ENCODE data around the gene SEC22C. TPM values are rescaled to one million over a fixed set of nuclear protein-coding genes. Genes with fewer than 3 reads are reported as not detected.

SEC22C gene
- total and polyA plus RNA-seq, 7 donors, result 11.2 to 46.8 (median 15.5) TPM

- ATAC-seq (no peak), DNase-seq (peak in 1 of 2 donors; percentile 4)
- H3K9me3 ChIP-seq, result no peaks in the 10 kb centered on the region
- no peak overlapping the region for H3K4me3 ChIP-seq
- H3K4me1 ChIP-seq, result no peaks in the 10 kb centered on the region
- no peak overlapping the region for H3K27ac ChIP-seq
- no peaks in the 10 kb centered on the region for H3K36me3 ChIP-seq (ENCODE audit: insufficient read depth in 1 of 2, low read depth in 1 of 2)
- intact Hi-C loops (cut with DNase I), result no loop called here
- 49 to 56% (median 49%) methylated on average over 3 of the region's 3 CpGs for WGBS, 3 donors
- TF ChIP-seq CTCF (IDR thresholded peaks at IDR 0.05), result no peak
- H3K27me3 ChIP-seq (ENCODE audit: insufficient read depth in 3 of 3, low read length in 2 of 3), result peaks cover 0 to 5% (median 2%) of the 10 kb centered on the region in 3 donors
These were observed 72.7 kb downstream of the SEC22C start for GRCh38 chr3:42509111-42509510.

GRCh38 chr3:42508562-42508961, 73.2 kb downstream of the SEC22C start:
- 51 to 59% (median 53%) methylated on average over 4 of the region's 4 CpGs for WGBS, 3 donors
- peak in 1 of 2 donors; percentile 1 for DNase-seq
- Histone ChIP-seq H3K4me1 (no peaks in the 10 kb centered on the region), H3K9me3 (no peaks in the 10 kb centered on the region), H3K27me3 (ENCODE audit: insufficient read depth in 3 of 3, low read length in 2 of 3) (peaks cover 0 to 6% (median 5%) of the 10 kb centered on the region in 3 donors), H3K36me3 (ENCODE audit: insufficient read depth in 1 of 2, low read depth in 1 of 2) (no peaks in the 10 kb centered on the region), H3K4me3 (no peak overlapping the region), H3K27ac (no peak overlapping the region)
- intact Hi-C loops (cut with DNase I), result no loop called here
- no peak for TF ChIP-seq CTCF (IDR thresholded peaks at IDR 0.05)
- no peak for ATAC-seq

- no peak for TF ChIP-seq CTCF (IDR thresholded peaks at IDR 0.05)
- Histone ChIP-seq H3K4me1 (no peaks in the 10 kb centered on the region), H3K9me3 (no peaks in the 10 kb centered on the region), H3K36me3 (ENCODE audit: insufficient read depth in 1 of 2, low read depth in 1 of 2) (no peaks in the 10 kb centered on the region), H3K4me3 (no peak overlapping the region), H3K27ac (no peak overlapping the region), H3K27me3 (ENCODE audit: insufficient read depth in 3 of 3, low read length in 2 of 3) (peaks cover 0 to 14% (median 5%) of the 10 kb centered on the region in 3 donors)
- ATAC-seq (no peak), DNase-seq (no peak)
- intact Hi-C loops (cut with DNase I), result no loop called here
- 64 to 81% (median 73%) methylated on average over 6 of the region's 6 CpGs for WGBS, 3 donors
These were observed 73.9 kb downstream of the SEC22C start for GRCh38 chr3:42507761-42508335.

GRCh38 chr3:42507252-42507651, 74.5 kb downstream of the SEC22C start:
- DNase-seq, result no peak
- 45 to 58% (median 49%) methylated on average over 7 of the region's 7 CpGs for WGBS, 3 donors
- TF ChIP-seq CTCF (IDR thresholded peaks at IDR 0.05), result no peak
- H3K36me3 ChIP-seq (ENCODE audit: insufficient read depth in 1 of 2, low read depth in 1 of 2), result no peaks in the 10 kb centered on the region
- no peak overlapping the region for H3K4me3 ChIP-seq
- H3K4me1 ChIP-seq, result peaks cover 1% of the 10 kb centered on the region
- H3K9me3 ChIP-seq, result no peaks in the 10 kb centered on the region
- intact Hi-C loops (cut with DNase I), result no loop called here
- no peak for ATAC-seq
- H3K27me3 ChIP-seq (ENCODE audit: insufficient read depth in 3 of 3, low read length in 2 of 3), result peaks cover 0 to 20% (median 5%) of the 10 kb centered on the region in 3 donors
- H3K27ac ChIP-seq, result no peak overlapping the region

Data from psoas muscle (tissue), 8 donors.